Measurements from ENCODE around the gene RAB33B.
"Not testable (repeated sequence)": the region's sequence is repeated elsewhere in the genome, so short reads cannot be mapped to it uniquely, and the experiment has no call there.

The RAB33B gene

GRCh38 chr4:139454111-139455045 is at the start of gene RAB33B:
TSS of gene RAB33B (plus strand) at chr4:139454121. CDS start at chr4:139454196, 75 bp downstream.
- DNase-seq, result no peak

- no peak for DNase-seq
Measured at GRCh38 chr4:139410312-139410711, 43.6 kb upstream of the RAB33B start.

DNA sequence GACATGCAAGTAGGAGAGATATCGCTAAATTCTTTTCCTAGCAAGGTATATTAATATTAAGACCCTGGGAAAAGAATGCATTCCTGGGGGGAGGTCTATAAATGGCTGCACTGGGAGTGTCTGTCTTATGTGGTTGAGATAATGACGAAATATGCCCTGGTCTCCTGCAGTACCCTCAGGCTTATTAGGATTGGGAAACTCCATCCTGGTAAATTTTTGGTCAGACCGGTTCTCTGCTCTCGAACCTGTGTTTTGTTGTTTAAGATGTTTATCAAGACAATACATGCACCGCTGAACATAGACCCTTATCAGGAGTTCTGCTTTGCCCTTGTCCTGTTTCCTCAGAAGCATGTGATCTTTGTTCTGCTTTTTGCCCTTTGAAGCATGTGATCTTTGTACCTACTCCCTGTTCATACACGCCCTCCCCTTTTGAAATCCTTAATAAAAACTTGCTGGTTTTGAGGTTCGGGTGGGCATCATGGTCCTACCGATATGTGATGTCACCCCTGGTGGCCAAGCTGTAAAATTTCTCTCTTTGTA is 39.2 kb upstream of the RAB33B start:
- DNase-seq, result not testable (repeated sequence)

- no peak for DNase-seq
Measured at GRCh38 chr4:139416073-139416673, 37.7 kb upstream of the RAB33B start.

DNA sequence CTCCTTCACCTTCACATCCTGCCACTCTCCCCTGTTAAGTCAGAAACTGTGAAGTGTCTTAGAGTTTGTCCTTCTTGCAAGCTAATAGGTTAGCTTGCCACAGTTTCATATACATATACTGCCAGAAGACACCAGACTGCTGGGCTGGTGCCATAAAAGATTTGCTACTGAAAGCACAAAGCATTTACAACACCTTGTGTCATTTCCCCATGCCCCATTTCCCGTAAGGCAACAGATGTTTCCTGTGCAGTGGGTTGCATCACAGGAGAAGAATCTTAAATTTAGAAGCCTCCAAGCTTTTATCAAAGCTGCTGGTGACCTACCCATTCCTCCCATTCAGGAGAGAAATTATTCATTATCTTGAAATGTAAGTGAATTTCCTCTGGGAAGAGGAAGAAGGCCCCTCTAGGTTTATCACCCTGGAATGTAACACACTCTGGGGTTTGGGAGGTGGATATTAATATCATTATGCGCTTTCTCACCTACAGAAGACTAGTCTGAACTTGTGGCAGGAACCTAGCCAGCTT is 34.5 kb upstream of the RAB33B start:
- no peak for DNase-seq

- no peak for DNase-seq
Measured at GRCh38 chr4:139420652-139421051, 33.3 kb upstream of the RAB33B start.

- DNase-seq, result no peak
Measured at GRCh38 chr4:139436122-139436521, 17.8 kb upstream of the RAB33B start.

GRCh38 chr4:139438141-139438540 is 15.8 kb upstream of the RAB33B start:
- DNase-seq, result no peak

DNA sequence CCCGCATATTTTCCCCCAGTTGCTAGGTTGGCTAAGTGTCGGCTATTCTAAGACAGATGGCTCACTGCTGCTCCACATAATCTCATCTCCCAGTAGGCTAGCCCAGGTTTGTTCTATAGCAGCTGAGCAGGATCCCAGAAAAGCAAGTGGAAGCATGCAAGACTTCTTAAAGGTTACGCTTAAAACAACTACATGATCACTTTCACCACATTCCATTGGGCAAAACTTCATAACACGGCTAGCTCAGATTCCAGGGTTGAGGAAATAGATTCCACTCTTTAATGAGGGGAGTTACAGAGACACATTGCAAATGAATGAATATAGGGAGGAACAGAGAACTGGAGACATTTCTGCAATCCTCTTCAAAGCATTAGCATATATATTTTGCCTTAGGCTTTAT is 12.9 kb upstream of the RAB33B start:
- DNase-seq, result no peak

- DNase-seq, result no peak
Measured at GRCh38 chr4:139443661-139444060, 10.3 kb upstream of the RAB33B start.

DNA sequence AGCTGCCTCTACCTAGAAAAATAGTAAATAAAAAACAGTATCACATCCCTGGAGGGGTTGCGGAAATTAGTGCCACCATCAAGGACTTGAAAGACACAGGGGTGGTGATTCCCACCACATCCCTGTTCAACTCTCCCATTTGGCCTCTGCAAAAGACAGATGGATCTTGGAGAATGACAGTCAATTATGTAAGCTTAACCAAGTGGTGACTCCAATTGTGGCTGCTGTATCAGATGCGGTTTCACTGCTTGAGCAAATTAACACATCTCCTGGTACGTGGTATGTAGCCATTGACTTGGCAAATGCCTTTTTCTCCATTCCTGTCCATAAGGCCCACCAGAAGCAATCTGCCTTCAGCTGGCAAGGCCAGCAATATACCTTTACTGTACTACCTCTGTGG is 9.0 kb upstream of the RAB33B start:
- DNase-seq, result not testable (repeated sequence)

DNA sequence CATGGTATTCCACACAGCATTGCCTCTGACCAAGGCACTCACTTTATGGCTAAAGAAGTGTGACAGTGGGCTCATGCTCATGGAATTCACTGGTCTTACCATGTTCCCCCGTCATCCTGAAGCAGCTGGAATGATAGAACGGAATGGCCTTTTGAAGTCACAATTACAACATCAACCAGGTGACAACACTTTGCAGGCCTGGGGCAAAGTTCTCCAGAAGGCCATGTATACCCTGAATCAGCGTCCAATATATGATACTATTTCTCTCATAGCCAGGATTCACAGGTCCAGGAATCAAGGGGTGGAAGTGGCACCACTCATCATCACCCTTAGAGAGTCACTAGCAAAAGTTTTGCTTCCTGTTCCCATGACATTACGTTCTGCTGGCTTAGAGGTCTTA is 6.8 kb upstream of the RAB33B start:
- DNase-seq, result not testable (repeated sequence)

GRCh38 chr4:139450586-139450985 is 3.3 kb upstream of the RAB33B start:
- no peak for DNase-seq

GRCh38 chr4:139451997-139452396 is 1.9 kb upstream of the RAB33B start:
- no peak for DNase-seq

GRCh38 chr4:139453041-139453370 is 915 bp upstream of the RAB33B start:
- no peak for DNase-seq

DNA sequence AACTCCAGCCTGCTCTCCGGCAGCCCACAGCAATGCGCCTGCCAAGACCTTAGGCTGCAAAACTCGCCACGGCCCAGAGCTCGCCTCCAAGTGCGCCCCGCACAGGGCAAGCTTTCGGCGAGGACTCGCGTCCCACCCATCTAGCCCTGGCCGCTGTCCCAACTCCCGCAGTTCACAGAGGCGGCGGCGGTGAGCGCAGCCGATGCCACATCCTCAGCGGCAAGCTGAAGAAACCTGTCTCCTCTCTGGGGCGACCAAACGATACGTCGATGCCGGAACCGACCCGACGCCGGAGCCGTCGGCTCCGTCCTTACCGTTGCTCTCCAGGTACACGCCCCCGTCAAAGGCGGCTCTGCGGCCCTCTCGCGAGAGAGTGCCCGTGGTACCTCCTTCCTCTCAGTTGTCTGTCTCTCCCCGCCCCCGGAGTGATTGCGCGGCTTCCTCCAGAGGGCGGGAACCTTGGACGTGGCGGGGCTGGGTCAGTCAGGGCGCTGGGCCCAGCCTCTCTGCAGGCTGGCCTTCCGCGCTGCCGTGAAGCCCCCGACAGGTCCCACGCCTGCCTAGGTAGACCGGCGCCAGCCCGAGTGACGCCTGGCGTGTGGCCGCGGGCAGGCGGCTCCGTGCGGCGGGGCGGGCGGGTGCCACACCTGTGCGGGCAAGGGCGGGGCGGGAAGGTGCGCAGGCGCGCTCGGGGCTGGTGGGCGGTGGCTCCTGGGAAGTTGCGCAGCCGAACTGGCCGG is 380 bp upstream of the RAB33B start:
- peak; percentile 76 for DNase-seq

DNA sequence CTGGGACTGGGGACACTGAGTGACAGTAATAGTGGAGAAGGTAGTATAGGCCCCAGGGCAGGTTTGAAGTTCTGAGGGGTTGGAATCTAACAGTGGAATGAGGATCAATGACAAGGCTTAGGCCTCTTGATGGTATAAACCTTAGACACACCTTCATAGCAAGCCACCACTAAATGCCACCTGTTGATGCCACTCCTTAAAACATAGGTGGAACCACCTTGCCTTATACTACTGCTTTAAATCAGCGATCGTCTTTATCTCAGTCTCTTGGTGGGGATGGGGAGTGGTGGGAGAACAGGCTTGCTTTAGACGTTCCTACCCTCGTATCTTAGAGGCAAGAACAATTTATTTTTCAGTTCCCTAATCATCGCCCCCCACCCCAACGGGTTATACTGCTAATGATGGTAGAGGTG is 1.2 kb downstream of the RAB33B start:
- DNase-seq, result no peak

DNA sequence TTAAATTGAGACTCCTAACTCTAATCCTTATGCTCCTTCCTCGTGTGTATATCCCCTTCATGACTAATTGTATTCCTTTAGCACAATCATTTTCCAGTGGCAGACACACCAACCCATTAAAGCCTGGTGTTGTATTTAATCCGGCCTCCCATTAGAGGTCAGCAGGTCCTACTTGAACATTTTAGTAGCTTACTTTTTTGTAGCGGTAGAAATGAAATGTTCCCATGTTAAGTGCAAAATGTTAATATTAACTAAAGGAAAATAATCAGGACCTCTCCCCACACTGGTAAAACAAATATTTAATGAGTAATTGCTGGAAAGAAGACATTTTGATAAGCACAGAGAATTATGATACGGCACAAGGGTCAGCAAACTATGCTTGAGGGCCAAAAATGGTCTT is 3.4 kb downstream of the RAB33B start:
- DNase-seq, result no peak

DNA sequence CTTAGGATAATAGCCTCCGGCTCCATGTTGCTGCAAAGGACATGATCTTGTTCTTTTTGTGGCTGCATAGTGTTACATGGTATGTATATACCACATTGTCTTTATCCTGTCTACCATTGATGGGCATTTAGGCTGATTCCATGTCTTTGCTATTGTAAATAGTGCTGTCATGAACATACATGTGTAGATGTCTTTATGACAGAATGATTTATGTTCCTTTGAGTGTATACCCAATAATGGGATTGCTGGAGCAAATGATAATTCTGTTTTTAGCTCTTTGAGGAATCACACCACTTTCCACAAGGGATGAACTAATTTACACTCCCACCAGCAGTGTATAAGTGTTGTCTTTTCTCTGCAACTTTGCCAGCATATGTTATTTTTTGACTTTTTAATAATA is 4.6 kb downstream of the RAB33B start:
- DNase-seq, result no peak

DNA sequence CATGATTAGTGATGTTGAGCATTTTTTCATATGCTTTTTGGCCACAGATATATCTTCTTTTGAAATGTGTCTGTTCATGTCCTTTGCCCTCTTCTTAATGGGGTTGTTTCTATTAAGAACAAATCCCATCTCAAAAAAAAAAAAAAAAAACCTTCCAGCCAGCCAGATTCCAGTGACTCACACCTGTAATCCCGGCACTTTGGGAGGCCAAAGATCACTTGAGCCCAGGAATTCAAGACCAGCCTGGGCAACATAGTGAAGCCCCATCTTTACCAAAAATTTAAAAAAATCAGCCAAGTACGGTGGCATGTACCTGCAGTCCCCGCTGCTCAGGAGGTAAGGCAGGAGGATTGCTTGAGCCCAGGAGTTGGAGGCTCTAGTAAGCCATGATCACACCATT is 5.1 kb downstream of the RAB33B start:
- DNase-seq, result no peak

DNA sequence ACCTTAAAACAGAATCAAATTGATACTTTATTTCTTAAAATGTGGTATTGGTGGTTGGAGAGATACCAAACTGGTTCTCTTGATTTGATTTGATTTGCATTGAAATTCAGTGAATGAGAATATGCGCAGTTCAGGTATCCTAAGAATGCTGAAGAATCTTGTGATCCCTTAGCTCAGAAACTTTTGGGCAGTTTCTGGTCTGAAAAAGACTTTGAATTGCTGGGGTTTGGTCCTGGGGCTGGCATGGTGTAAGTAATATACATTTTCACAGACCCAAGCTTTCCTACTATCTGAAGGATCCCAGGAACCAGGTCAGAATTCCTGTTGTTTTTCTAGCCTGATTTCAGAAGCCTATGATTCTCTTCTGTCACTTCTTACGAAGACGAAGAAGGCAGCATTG is 6.6 kb downstream of the RAB33B start:
- DNase-seq, result no peak

- no peak for DNase-seq
Measured at GRCh38 chr4:139461022-139461628, 7.2 kb downstream of the RAB33B start.

GRCh38 chr4:139464512-139464911 is 10.6 kb downstream of the RAB33B start:
- not testable (repeated sequence) for DNase-seq

Measured in GOT3 (cell line).